SK-N-SH (cell line): ENCODE results near the gene OXSR1. TPM values are rescaled to one million over a fixed set of nuclear protein-coding genes. Genes with fewer than 3 reads are reported as not detected.

Source experiments
- CTCF ChIA-PET: fragments of 300-600, 350-600 bp; formaldehyde crosslinking; extraction: SDS; loops from one replicate; lab custom pipeline; 2021; lab: Yijun Ruan, JAX
- POLR2A ChIA-PET: fragments of 350-600 bp; sonication (Branson Sonifier 250); formaldehyde crosslinking; extraction: SDS; loops from one replicate; lab custom pipeline; 2020; ENCODE audit warnings: antibody characterized with exemption, inconsistent platforms; lab: Yijun Ruan, JAX
- DNase-seq: peaks from one replicate; pipeline ENCODE4 v3.0.0; 2012
- H2AFZ ChIP-seq: fragments of 200-600 bp; sonication (generic); 2 replicates; pipeline ENCODE4 v1.8.1; 2016; ENCODE audit warnings: antibody characterized with exemption, mild to moderate bottlenecking, low read depth
- H3F3A ChIP-seq: fragments of 200-600 bp; sonication (generic); replicated peaks from 2 replicates; pipeline ENCODE3; 2016; ENCODE audit warnings: antibody characterized with exemption, mild to moderate bottlenecking; ENCODE audit not compliant: insufficient read depth
- H3K27ac ChIP-seq, 2 experiments: fragments of 200-500 bp in 1 of 2; fragments of 200-600 bp in 1 of 2; sonication (Bioruptor generic) in 1 of 2; sonication (generic), shearing (Covaris generic) in 1 of 2; 2 replicates each; pipeline versions ENCODE4 v1.5.1 to v1.6.1; 2014 to 2016; ENCODE audit warnings: low read depth in 2 of 2, inconsistent platforms in 1 of 2, low read length in 1 of 2, mild to moderate bottlenecking in 1 of 2, mixed read lengths in 1 of 2
- H3K27me3 ChIP-seq: fragments of 200-600 bp; sonication (generic), shearing (Covaris generic); 2 replicates; pipeline ENCODE4 v1.6.1; 2016; ENCODE audit warnings: mixed run types; ENCODE audit not compliant: insufficient read depth
- H3K36me3 ChIP-seq, 2 experiments: fragments of 200-500 bp in 1 of 2; fragments of 200-600 bp in 1 of 2; sonication (Bioruptor generic) in 1 of 2; sonication (generic) in 1 of 2; replicated peaks in 1 of 2; 2 replicates each; pipeline versions ENCODE3 to v1.5.1; 2014 to 2016; ENCODE audit warnings: low read length in 1 of 2, mild to moderate bottlenecking in 1 of 2; ENCODE audit not compliant: insufficient read depth in 2 of 2, control insufficient read depth in 1 of 2
- H3K4me1 ChIP-seq, 2 experiments: fragments of 200-500 bp in 1 of 2; fragments of 200-600 bp in 1 of 2; sonication (Bioruptor generic) in 1 of 2; sonication (generic), shearing (Covaris generic) in 1 of 2; 2 replicates each; pipeline versions ENCODE4 v1.5.1 to v1.6.1; 2014 to 2016; ENCODE audit warnings: low read depth in 1 of 2, low read length in 1 of 2, mixed run types in 1 of 2; ENCODE audit not compliant: insufficient read depth in 2 of 2, control insufficient read depth in 1 of 2
- H3K4me2 ChIP-seq: fragments of 200-600 bp; sonication (generic), shearing (Covaris generic); 2 replicates; pipeline ENCODE4 v1.6.1; 2017; ENCODE audit warnings: mixed run types
- H3K4me3 ChIP-seq, 2 experiments: fragments of 200-500 bp in 1 of 2; fragments of 200-600 bp in 1 of 2; sonication (Bioruptor generic) in 1 of 2; sonication (generic), shearing (Covaris generic) in 1 of 2; 2 replicates each; pipeline versions ENCODE4 v1.5.1 to v1.8.1; 2014 to 2016; ENCODE audit warnings: low read depth in 2 of 2, inconsistent platforms in 1 of 2, low read length in 1 of 2, mild to moderate bottlenecking in 1 of 2, mixed read lengths in 1 of 2, moderate library complexity in 1 of 2
- H3K79me2 ChIP-seq: fragments of 200-600 bp; sonication (generic); 2 replicates; pipeline ENCODE4 v1.8.1; 2017; ENCODE audit warnings: mild to moderate bottlenecking; ENCODE audit not compliant: insufficient read depth
- H3K9ac ChIP-seq: fragments of 200-600 bp; sonication (generic); 2 replicates; pipeline ENCODE4 v1.6.1; 2017; ENCODE audit warnings: mixed run types
- H3K9me2 ChIP-seq: fragments of 200-600 bp; sonication (generic); 2 replicates; pipeline ENCODE4 v1.6.1; 2017; ENCODE audit warnings: mixed run types
- H3K9me3 ChIP-seq: fragments of 200-600 bp; sonication (generic); 2 replicates; pipeline ENCODE4 v1.6.1; 2017; ENCODE audit warnings: mixed run types, mild to moderate bottlenecking, moderate library complexity
- H4K20me1 ChIP-seq: fragments of 200-600 bp; sonication (generic); 2 replicates; pipeline ENCODE4 v1.6.1; 2017; ENCODE audit warnings: mild to moderate bottlenecking, mixed run types; ENCODE audit not compliant: insufficient read depth
- ELF1 ChIP-seq: IDR thresholded peaks from 2 replicates; pipeline ENCODE4 v1.4.0; 2012
- EP300 ChIP-seq, 2 experiments: IDR thresholded peaks; 2 replicates each; pipeline versions ENCODE4 v1.4.0 to v1.6.1; 2012; ENCODE audit warnings: borderline replicate concordance in 1 of 2, low read depth in 1 of 2, low read length in 1 of 2
- FOSL2 ChIP-seq: IDR thresholded peaks from 2 replicates; pipeline ENCODE4 v1.4.0; 2012; ENCODE audit warnings: low read depth, mild to moderate bottlenecking, moderate library complexity, borderline replicate concordance
- FOXJ3 ChIP-seq: sonication (generic); formaldehyde crosslinking; IDR thresholded peaks from 2 replicates; pipeline ENCODE4 v1.5.1; 2020; ENCODE audit warnings: mild to moderate bottlenecking, missing genetic modification reagents
- GATA2 ChIP-seq: sonication (generic); formaldehyde crosslinking; IDR thresholded peaks from 2 replicates; pipeline ENCODE4 v1.5.0; 2020; ENCODE audit warnings: mild to moderate bottlenecking, missing genetic modification reagents
- MAX ChIP-seq: IDR thresholded peaks from 2 replicates; pipeline ENCODE4 v1.4.0; 2012; ENCODE audit warnings: low read depth
- MEF2A ChIP-seq: IDR thresholded peaks from 2 replicates; pipeline ENCODE4 v1.4.0; 2012; ENCODE audit warnings: low read depth, borderline replicate concordance
- SIN3A ChIP-seq: IDR thresholded peaks from 2 replicates; pipeline ENCODE4 v1.6.1; 2012; ENCODE audit warnings: low read depth, mild to moderate bottlenecking, low read length, moderate library complexity, borderline replicate concordance
- TCF12 ChIP-seq: IDR thresholded peaks from 2 replicates; pipeline ENCODE4 v1.4.0; 2012
- TEAD4 ChIP-seq: IDR thresholded peaks from 2 replicates; pipeline ENCODE4 v1.4.0; 2012; ENCODE audit warnings: mild to moderate bottlenecking, borderline replicate concordance; ENCODE audit not compliant: insufficient read depth
- USF1 ChIP-seq: IDR thresholded peaks from 2 replicates; pipeline ENCODE4 v1.4.0; 2012; ENCODE audit warnings: low read depth, borderline replicate concordance
- ZBTB33 ChIP-seq: IDR thresholded peaks from 2 replicates; pipeline ENCODE4 v1.4.0; 2012; ENCODE audit warnings: low read depth, borderline replicate concordance
- WGBS: methylation state at CpG from one replicate; pipeline ENCODE4 v1.1.6; 2017; ENCODE audit warnings: low lambda C conversion rate; 5-methylcytosine and 5-hydroxymethylcytosine counted together
- polyA plus RNA-seq, 3 experiments: library from polyadenylated mRNA; depleted of rRNA; stranded (reverse); fragments of >200 nt; gene quantifications; 2 replicates each; pipeline ENCODE4 v1.2.3, GENCODE V29; 2012

OXSR1 gene
- polyA plus RNA-seq, 1 of the 3 experiments (the other 2 are of a cell fraction): 22.3 TPM

- peaks cover 0 to 3% of the 10 kb centered on the region in 2 experiments; a peak in 2 of 4 replicates for H3K4me1 ChIP-seq
- H3F3A ChIP-seq: no peaks in the 10 kb centered on the region
- no peaks in the 10 kb centered on the region for H3K9me2 ChIP-seq
- H3K27me3 ChIP-seq: no peaks in the 10 kb centered on the region
- peaks cover 18 to 26% of the 10 kb centered on the region in 2 experiments for H3K36me3 ChIP-seq
- H3K4me2 ChIP-seq: no peak overlapping the region
- H3K79me2 ChIP-seq: peaks cover 95% of the 10 kb centered on the region
- CTCF ChIA-PET: no interaction called here
- POLR2A ChIA-PET: no interaction called here
- H2AFZ ChIP-seq: no peak overlapping the region
- H3K9ac ChIP-seq: no peak overlapping the region
- H3K4me3 ChIP-seq: no peak overlapping the region
- 100% methylated on average over 2 of the region's 2 CpGs for WGBS
- H3K9me3 ChIP-seq: no peaks in the 10 kb centered on the region
- TF ChIP-seq ZBTB33: no peak
- TF ChIP-seq MAX: no peak
- no peak for TF ChIP-seq FOXJ3
- TF ChIP-seq GATA2 (CRISPR knock-in tag): no peak
- TF ChIP-seq TEAD4: no peak
- no peak for TF ChIP-seq EP300 (IDR thresholded peaks at IDR 0.05; ENCODE audit: borderline replicate concordance in 1 of 2, low read depth in 1 of 2, low read length in 1 of 2)
- TF ChIP-seq, all 33 proteins: peak for 0
- Histone ChIP-seq H4K20me1 (peaks cover 30% of the 10 kb centered on the region; the same call in 1 of the 2 replicates), H3K27ac (no peak overlapping the region)
- DNase-seq: no peak
Observed at GRCh38 chr3:38214560-38214959, 49.2 kb downstream of the OXSR1 start.

- Histone ChIP-seq H3K9me2 (no peaks in the 10 kb centered on the region), H3K36me3 (peaks cover 35 to 39% of the 10 kb centered on the region in 2 experiments), H3K79me2 (peaks cover 78% of the 10 kb centered on the region), H3F3A (peaks cover 2% of the 10 kb centered on the region), H3K4me1 (peaks cover 0 to 7% of the 10 kb centered on the region in 2 experiments; a peak in 1 of 4 replicates), H3K9me3 (no peaks in the 10 kb centered on the region), H3K4me2 (no peak overlapping the region), H2AFZ (no peak overlapping the region), H3K27me3 (no peaks in the 10 kb centered on the region), H4K20me1 (peaks cover 3% of the 10 kb centered on the region; the same call in 1 of the 2 replicates), H3K27ac (no peak overlapping the region), H3K4me3 (no peak overlapping the region), H3K9ac (no peak overlapping the region)
- no peak for DNase-seq
- TF ChIP-seq ELF1: no peak
- TF ChIP-seq USF1: no peak
- TF ChIP-seq MAX: no peak
- TF ChIP-seq SIN3A: no peak
- no peak for TF ChIP-seq MEF2A
- no peak for TF ChIP-seq TCF12
- TF ChIP-seq FOSL2: no peak
- ChIA-PET POLR2A (no interaction called here), CTCF (no interaction called here)
- WGBS: 93% methylated on average over 3 of the region's 3 CpGs
Observed at GRCh38 chr3:38219609-38220197, 54.4 kb downstream of the OXSR1 start.
